GM12872 (cell line): Measurements from ENCODE around the gene MEX3D.

Source experiments
- CTCF ChIP-seq: IDR thresholded peaks from 3 replicates; pipeline ENCODE4 v1.5.1; 2011; ENCODE audit warnings: low read depth, mild to moderate bottlenecking, low read length, moderate library complexity; ENCODE audit not compliant: insufficient read depth

Gene MEX3D

GRCh38 chr19:1510442-1510806 is 57.7 kb downstream of the MEX3D start:
- no peak for TF ChIP-seq CTCF

- TF ChIP-seq CTCF, result no peak
These were observed 58.3 kb downstream of the MEX3D start for GRCh38 chr19:1509602-1510441.

- no peak for TF ChIP-seq CTCF
These were observed 59.6 kb downstream of the MEX3D start for GRCh38 chr19:1508507-1508856.

GRCh38 chr19:1507763-1508506 is 60.2 kb downstream of the MEX3D start:
- TF ChIP-seq CTCF, result no peak

- TF ChIP-seq CTCF, result no peak
These were observed 60.9 kb downstream of the MEX3D start for GRCh38 chr19:1507192-1507660.

- no peak for TF ChIP-seq CTCF
These were observed 61.9 kb downstream of the MEX3D start for GRCh38 chr19:1505991-1506881.

GRCh38 chr19:1505012-1505411 is 63.1 kb downstream of the MEX3D start:
- TF ChIP-seq CTCF, result no peak
